Fibroblast of lung (primary cell): ENCODE data around the gene PPP3CB. TPM values are rescaled to one million over a fixed set of nuclear protein-coding genes. Genes with fewer than 3 reads are reported as not detected.

Source experiments
- DNase-seq, 2 donors: peaks; one replicate each; pipeline versions ENCODE4 v3.0.0 to v3.0.0-alpha.2; 2010; ENCODE audit warnings: low read depth in 2 of 2
- H2AFZ ChIP-seq: 2 replicates; pipeline ENCODE4 v1.5.1; 2012; ENCODE audit warnings: low read length, control low read depth, inconsistent platforms
- H3K27ac ChIP-seq: 2 replicates; pipeline ENCODE4 v1.5.1; 2011; ENCODE audit warnings: low read length, control low read depth; ENCODE audit not compliant: insufficient read depth
- H3K27me3 ChIP-seq: 2 replicates; pipeline ENCODE4 v1.5.1; 2011; ENCODE audit warnings: mild to moderate bottlenecking, low read length; ENCODE audit not compliant: control insufficient read depth, insufficient read depth
- H3K36me3 ChIP-seq: 2 replicates; pipeline ENCODE4 v1.5.1; 2011; ENCODE audit warnings: low read length; ENCODE audit not compliant: control insufficient read depth, insufficient read depth
- H3K4me1 ChIP-seq: 2 replicates; pipeline ENCODE4 v1.5.1; 2011; ENCODE audit warnings: low read length; ENCODE audit not compliant: control insufficient read depth, insufficient read depth; ENCODE audit errors: extremely low read depth
- H3K4me2 ChIP-seq: 2 replicates; pipeline ENCODE4 v1.5.1; 2011; ENCODE audit warnings: low read length, control low read depth; ENCODE audit not compliant: insufficient read depth; ENCODE audit errors: extremely low read depth
- H3K4me3 ChIP-seq, 4 experiments: fragments of 200-600 bp in 1 of 4; sonication (generic) in 1 of 4; replicated peaks in 1 of 4; 2 replicates each; pipeline ENCODE4 v1.5.1; 2011 to 2016; ENCODE audit warnings: low read length in 4 of 4, low read depth in 3 of 4, mild to moderate bottlenecking in 3 of 4, control low read depth in 2 of 4, inconsistent platforms in 1 of 4, mixed read lengths in 1 of 4; ENCODE audit not compliant: insufficient read depth in 1 of 4; ENCODE audit errors: control extremely low read depth in 1 of 4
- H3K79me2 ChIP-seq: 2 replicates; pipeline ENCODE4 v1.5.1; 2012; ENCODE audit warnings: mild to moderate bottlenecking, low read length, inconsistent platforms; ENCODE audit not compliant: control insufficient read depth, insufficient read depth
- H3K9ac ChIP-seq: 2 replicates; pipeline ENCODE4 v1.5.1; 2011; ENCODE audit warnings: mild to moderate bottlenecking, low read length, control low read depth; ENCODE audit not compliant: insufficient read depth
- H3K9me3 ChIP-seq: 2 replicates; pipeline ENCODE4 v1.5.1; 2012; ENCODE audit warnings: low read depth, low read length; ENCODE audit not compliant: control insufficient read depth, insufficient read depth
- H4K20me1 ChIP-seq: 2 replicates; pipeline ENCODE4 v1.5.1; 2011; ENCODE audit warnings: low read length; ENCODE audit not compliant: control insufficient read depth, insufficient read depth; ENCODE audit errors: extremely low read depth
- EZH2 ChIP-seq: IDR thresholded peaks from 2 replicates; pipeline ENCODE4 v1.5.1; 2012; ENCODE audit warnings: low read length, control low read depth, mild to moderate bottlenecking; ENCODE audit errors: missing control alignments
- polyA plus RNA-seq, 2 donors: library from polyadenylated mRNA; depleted of rRNA in 1 of 2; stranded (reverse) in 1 of 2; unstranded in 1 of 2; fragments of >200 nt; gene quantifications; 2 replicates each; pipeline ENCODE4 v1.2.1, GENCODE V29; 2011 to 2012; ENCODE audit warnings: missing spikeins in 1 of 2
- total RNA-seq: library from RNA; depleted of rRNA; stranded (reverse); fragments of >200 nt; gene quantifications from 2 replicates; pipeline ENCODE4 v1.2.1, GENCODE V29; 2014
- TF ChIP-seq, protein P1 (sequence below), 2 donors: IDR thresholded peaks in 1 of 2; conservative IDR thresholded peaks in 1 of 2; 1 replicate in 1 of 2; 2 replicates in 1 of 2; pipeline ENCODE4 v1.5.1; 2011 to 2012; ENCODE audit warnings: low read length in 2 of 2, control low read depth in 1 of 2, inconsistent platforms in 1 of 2, low read depth in 1 of 2, mild to moderate bottlenecking in 1 of 2

Gene PPP3CB
- total and polyA plus RNA-seq, 2 donors (not counting 1 experiment from before 2014, with no cell fraction given): 27.1 to 38.8 TPM

DNA sequence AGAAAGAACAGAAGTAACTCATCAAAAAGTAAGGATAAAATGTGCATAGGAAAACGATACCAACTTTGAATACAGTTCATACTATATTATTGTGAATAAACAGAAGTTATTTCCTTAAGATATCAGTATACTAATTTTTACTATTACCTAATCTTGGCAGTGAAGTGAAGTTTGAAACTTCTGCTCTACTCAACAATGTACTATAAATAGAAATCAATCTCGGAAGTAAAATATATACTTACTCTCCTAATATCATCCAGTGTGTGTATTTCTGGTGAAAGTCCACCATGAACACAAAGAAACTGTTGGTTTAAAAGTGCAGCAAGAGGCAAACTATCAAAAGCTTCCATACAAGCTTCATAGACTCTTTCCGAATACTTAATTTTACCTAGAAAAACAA, 24.6 kb downstream of the PPP3CB start:
- peaks cover 6% of the 10 kb centered on the region for H3K36me3 ChIP-seq
- no peak overlapping the region for H3K4me3 ChIP-seq
- TF ChIP-seq EZH2: no peak
- TF ChIP-seq, protein P1, sequence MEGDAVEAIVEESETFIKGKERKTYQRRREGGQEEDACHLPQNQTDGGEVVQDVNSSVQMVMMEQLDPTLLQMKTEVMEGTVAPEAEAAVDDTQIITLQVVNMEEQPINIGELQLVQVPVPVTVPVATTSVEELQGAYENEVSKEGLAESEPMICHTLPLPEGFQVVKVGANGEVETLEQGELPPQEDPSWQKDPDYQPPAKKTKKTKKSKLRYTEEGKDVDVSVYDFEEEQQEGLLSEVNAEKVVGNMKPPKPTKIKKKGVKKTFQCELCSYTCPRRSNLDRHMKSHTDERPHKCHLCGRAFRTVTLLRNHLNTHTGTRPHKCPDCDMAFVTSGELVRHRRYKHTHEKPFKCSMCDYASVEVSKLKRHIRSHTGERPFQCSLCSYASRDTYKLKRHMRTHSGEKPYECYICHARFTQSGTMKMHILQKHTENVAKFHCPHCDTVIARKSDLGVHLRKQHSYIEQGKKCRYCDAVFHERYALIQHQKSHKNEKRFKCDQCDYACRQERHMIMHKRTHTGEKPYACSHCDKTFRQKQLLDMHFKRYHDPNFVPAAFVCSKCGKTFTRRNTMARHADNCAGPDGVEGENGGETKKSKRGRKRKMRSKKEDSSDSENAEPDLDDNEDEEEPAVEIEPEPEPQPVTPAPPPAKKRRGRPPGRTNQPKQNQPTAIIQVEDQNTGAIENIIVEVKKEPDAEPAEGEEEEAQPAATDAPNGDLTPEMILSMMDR (conservative IDR thresholded peaks at IDR 0.05 in 1 of 2, IDR thresholded peaks at IDR 0.05 in 1 of 2; ENCODE audit: low read depth in 1 of 2, low read length in 2 of 2): no peak
- H3K27me3 ChIP-seq: no peaks in the 10 kb centered on the region
- no peaks in the 10 kb centered on the region for H3K4me1 ChIP-seq
- no peak overlapping the region for H2AFZ ChIP-seq
- no peak for DNase-seq
- H3K4me2 ChIP-seq: no peak overlapping the region
- no peak overlapping the region for H3K27ac ChIP-seq
- H4K20me1 ChIP-seq: no peaks in the 10 kb centered on the region
- H3K9me3 ChIP-seq: no peaks in the 10 kb centered on the region
- no peaks in the 10 kb centered on the region for H3K79me2 ChIP-seq
- no peak overlapping the region for H3K9ac ChIP-seq

DNA sequence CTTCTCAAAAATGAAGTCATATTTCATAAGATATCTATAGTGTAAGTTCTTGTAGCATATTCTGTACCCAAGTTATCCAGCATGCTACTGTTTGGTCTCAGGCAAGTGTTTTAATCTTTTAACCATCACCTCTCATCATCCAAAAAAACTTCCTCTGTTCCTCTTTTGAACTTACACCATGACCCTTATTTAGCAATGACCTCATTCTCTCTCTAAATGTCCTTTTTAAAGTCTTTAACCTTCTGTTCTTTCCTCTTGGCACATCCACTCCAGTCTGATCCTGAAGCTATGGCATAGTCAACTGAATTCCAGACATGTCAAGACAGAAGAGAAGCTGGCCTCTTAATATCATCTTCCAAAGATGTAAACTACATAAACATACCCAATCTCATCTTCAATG, 26.2 kb downstream of the PPP3CB start:
- TF ChIP-seq, protein P1 (conservative IDR thresholded peaks at IDR 0.05 in 1 of 2, IDR thresholded peaks at IDR 0.05 in 1 of 2; ENCODE audit: low read depth in 1 of 2, low read length in 2 of 2): no peak
- no peak for TF ChIP-seq EZH2
- no peak overlapping the region for H2AFZ ChIP-seq
- no peak overlapping the region for H3K9ac ChIP-seq
- H3K79me2 ChIP-seq: no peaks in the 10 kb centered on the region
- DNase-seq: no peak
- peaks cover 8% of the 10 kb centered on the region for H3K36me3 ChIP-seq
- H3K4me3 ChIP-seq: no peak overlapping the region
- H3K9me3 ChIP-seq: no peaks in the 10 kb centered on the region
- H3K27ac ChIP-seq: no peak overlapping the region
- H4K20me1 ChIP-seq: no peaks in the 10 kb centered on the region
- H3K4me1 ChIP-seq: no peaks in the 10 kb centered on the region
- no peaks in the 10 kb centered on the region for H3K27me3 ChIP-seq
- no peak overlapping the region for H3K4me2 ChIP-seq

DNA sequence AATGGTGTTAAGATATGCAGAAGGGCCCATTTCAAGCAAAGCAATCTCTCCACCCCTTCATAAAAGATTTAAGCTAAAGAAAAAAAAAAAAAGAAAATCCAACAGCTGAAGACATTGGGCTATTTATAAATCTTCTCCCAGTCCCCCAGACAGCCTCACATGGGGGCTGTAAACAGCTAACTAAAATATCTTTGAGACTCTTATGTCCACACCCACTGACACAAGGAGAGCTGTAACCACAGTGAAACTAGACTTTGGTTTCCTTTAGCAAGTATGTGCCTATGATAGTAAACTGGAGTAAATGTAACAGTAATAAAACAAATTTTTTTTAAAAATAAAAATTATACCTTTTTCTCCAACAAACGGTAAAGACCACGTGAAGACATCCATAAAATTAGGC, 28.6 kb downstream of the PPP3CB start:
- Histone ChIP-seq H3K9ac (no peak overlapping the region), H3K4me1 (no peaks in the 10 kb centered on the region), H3K4me3 (no peak overlapping the region), H2AFZ (no peak overlapping the region), H3K9me3 (no peaks in the 10 kb centered on the region), H3K79me2 (no peaks in the 10 kb centered on the region), H3K36me3 (peaks cover 6% of the 10 kb centered on the region), H3K27me3 (no peaks in the 10 kb centered on the region), H3K27ac (no peak overlapping the region), H4K20me1 (no peaks in the 10 kb centered on the region), H3K4me2 (no peak overlapping the region)
- DNase-seq: no peak
- TF ChIP-seq, protein P1 (conservative IDR thresholded peaks at IDR 0.05 in 1 of 2, IDR thresholded peaks at IDR 0.05 in 1 of 2; ENCODE audit: low read depth in 1 of 2, low read length in 2 of 2): no peak
- TF ChIP-seq EZH2: no peak
